Activated CD4-positive, alpha-beta T cell treated with anti-CD3 and anti-CD28 coated beads, Interleukin-2, amount 10 ng/mL, durations not matched to agents 24 days and 14 days (primary cell): ENCODE data around the gene TBX21. TPM values are rescaled to one million over a fixed set of nuclear protein-coding genes. Genes with fewer than 3 reads are reported as not detected.

Experiments
- DNase-seq: peaks from one replicate; pipeline ENCODE4 v3.0.0; 2022
- H3K27ac Mint-ChIP-seq: one replicate; pipeline ENCODE4 v1.8.0; 2022; ENCODE audit warnings: mild to moderate bottlenecking, mixed read lengths
- H3K27me3 Mint-ChIP-seq: one replicate; pipeline ENCODE4 v1.8.0; 2022; ENCODE audit warnings: mixed read lengths
- H3K36me3 Mint-ChIP-seq: one replicate; pipeline ENCODE4 v1.8.0; 2022; ENCODE audit warnings: low read depth, mild to moderate bottlenecking, mixed read lengths
- H3K4me1 Mint-ChIP-seq: one replicate; pipeline ENCODE4 v1.8.0; 2021; ENCODE audit warnings: mixed read lengths
- H3K4me3 Mint-ChIP-seq: one replicate; pipeline ENCODE4 v1.8.0; 2022; ENCODE audit warnings: mild to moderate bottlenecking, moderate library complexity, mixed read lengths
- H3K9me3 Mint-ChIP-seq: one replicate; pipeline ENCODE4 v1.8.0; 2021; ENCODE audit warnings: mixed read lengths
- intact Hi-C: fragments of 100-400 bp; cut with micrococcal nuclease; formaldehyde crosslinking; loops from one replicate; pipeline ENCODE4 v1.15.1; 2023
- total RNA-seq: library from RNA; stranded (reverse); gene quantifications from 2 replicates; pipeline ENCODE4 v1.2.3, GENCODE V29; 2022

Gene TBX21, protein sequence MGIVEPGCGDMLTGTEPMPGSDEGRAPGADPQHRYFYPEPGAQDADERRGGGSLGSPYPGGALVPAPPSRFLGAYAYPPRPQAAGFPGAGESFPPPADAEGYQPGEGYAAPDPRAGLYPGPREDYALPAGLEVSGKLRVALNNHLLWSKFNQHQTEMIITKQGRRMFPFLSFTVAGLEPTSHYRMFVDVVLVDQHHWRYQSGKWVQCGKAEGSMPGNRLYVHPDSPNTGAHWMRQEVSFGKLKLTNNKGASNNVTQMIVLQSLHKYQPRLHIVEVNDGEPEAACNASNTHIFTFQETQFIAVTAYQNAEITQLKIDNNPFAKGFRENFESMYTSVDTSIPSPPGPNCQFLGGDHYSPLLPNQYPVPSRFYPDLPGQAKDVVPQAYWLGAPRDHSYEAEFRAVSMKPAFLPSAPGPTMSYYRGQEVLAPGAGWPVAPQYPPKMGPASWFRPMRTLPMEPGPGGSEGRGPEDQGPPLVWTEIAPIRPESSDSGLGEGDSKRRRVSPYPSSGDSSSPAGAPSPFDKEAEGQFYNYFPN
- 63.0 and 66.4 TPM in 2 replicates for total RNA-seq

DNA sequence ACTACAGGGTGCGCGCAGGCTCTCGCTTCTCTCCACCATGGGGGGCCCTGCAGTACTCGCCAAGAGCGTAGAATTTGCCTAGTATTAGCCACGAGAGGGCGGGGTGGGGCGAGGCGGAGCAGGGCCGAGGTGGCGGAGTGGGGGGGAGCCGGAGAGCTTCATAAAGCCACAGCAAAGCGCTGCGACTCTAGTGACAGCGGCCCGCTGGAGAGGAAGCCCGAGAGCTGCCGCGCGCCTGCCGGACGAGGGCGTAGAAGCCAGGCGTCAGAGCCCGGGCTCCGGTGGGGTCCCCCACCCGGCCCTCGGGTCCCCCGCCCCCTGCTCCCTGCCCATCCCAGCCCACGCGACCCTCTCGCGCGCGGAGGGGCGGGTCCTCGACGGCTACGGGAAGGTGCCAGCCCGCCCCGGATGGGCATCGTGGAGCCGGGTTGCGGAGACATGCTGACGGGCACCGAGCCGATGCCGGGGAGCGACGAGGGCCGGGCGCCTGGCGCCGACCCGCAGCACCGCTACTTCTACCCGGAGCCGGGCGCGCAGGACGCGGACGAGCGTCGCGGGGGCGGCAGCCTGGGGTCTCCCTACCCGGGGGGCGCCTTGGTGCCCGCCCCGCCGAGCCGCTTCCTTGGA is at the start of gene TBX21:
TSS of gene TBX21 (plus strand) at position 190 of the 627 bp plus-strand sequence. CDS start at position 409, 219 bp downstream.
- peak; percentile 96 for DNase-seq
- no peaks in the 10 kb centered on the region for H3K27me3 Mint-ChIP-seq
- peak within 1 kb of the TSS; percentile 93 for H3K27ac Mint-ChIP-seq
- peaks cover 35% of the 10 kb centered on the region for H3K36me3 Mint-ChIP-seq
- intact Hi-C loops, result loop anchor here (1.0 to 5.0 kb wide), 3 partner anchors 12 to 71 kb away; no protein-coding TSS in a partner anchor
- H3K4me1 Mint-ChIP-seq, result peaks cover 69% of the 10 kb centered on the region
- H3K9me3 Mint-ChIP-seq, result no peaks in the 10 kb centered on the region
- peak within 1 kb of the TSS; percentile 94 for H3K4me3 Mint-ChIP-seq

DNA sequence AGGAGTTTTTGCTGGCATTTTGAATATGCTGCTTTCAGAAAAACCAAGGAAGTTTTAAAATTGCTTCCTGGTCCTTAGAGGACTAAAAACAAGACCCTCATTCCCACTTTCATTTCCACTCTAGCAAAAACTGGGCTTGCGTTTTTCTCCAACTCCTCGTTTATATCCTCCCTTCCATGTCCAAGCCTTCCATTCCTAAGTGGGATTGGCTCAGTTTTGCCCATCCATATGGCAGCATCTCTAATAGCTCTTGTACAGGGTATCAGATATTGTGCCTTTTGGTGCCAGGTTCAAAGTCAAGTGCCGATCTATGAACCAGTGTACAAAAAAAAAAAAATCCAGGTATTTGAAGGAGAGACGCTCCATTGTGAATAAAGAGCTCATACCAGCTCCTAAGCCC is 49.0 kb upstream of the TBX21 start:
- Mint-ChIP-seq H3K4me1 (peaks cover 15% of the 10 kb centered on the region), H3K9me3 (no peaks in the 10 kb centered on the region), H3K27ac (peak overlapping the region; percentile 23)

DNA sequence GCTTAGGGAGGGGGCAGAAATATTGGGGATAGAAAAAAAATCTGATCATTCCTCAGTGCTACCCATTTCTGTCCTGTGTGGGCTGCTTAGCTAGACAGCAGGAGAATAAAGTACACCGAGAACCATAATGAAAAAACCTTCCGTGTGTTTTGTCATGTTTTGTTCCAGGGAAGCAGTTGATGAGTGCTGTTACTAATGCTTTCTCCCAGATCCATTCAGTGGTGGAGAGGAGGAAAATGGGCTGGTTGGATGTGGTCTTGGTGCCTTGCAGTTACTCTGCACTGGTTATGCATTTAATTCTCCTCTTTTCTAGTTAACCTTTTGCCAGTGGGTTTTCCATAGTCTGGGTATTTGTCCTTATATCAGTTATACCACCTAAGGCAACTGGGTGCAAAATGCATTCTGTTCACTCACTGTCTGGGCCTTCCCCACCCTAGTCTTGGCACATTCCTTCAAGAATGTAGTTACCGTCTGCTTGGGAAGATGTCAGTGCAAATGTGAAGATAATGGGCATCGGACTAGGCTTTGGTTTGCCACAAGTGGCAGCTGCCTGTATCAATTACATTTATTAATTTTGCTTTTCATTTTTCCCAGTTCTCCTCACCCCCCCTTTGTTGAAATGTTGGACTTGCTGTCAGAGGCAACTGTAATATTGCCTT is 48.4 kb upstream of the TBX21 start:
- no peaks in the 10 kb centered on the region for H3K9me3 Mint-ChIP-seq
- peaks cover 62% of the 10 kb centered on the region for H3K36me3 Mint-ChIP-seq
- no peaks in the 10 kb centered on the region for H3K27me3 Mint-ChIP-seq
- DNase-seq, result no peak
- peaks cover 15% of the 10 kb centered on the region for H3K4me1 Mint-ChIP-seq
- intact Hi-C loops, result no loop called here
- H3K27ac Mint-ChIP-seq, result peak overlapping the region; percentile 50
- H3K4me3 Mint-ChIP-seq, result no peak overlapping the region

More for the DNA sequence above, 49.0 kb upstream of the TBX21 start:
- Mint-ChIP-seq H3K36me3 (peaks cover 67% of the 10 kb centered on the region), H3K27me3 (no peaks in the 10 kb centered on the region), H3K4me3 (no peak overlapping the region)
- no peak for DNase-seq
- intact Hi-C loops, result no loop called here

DNA sequence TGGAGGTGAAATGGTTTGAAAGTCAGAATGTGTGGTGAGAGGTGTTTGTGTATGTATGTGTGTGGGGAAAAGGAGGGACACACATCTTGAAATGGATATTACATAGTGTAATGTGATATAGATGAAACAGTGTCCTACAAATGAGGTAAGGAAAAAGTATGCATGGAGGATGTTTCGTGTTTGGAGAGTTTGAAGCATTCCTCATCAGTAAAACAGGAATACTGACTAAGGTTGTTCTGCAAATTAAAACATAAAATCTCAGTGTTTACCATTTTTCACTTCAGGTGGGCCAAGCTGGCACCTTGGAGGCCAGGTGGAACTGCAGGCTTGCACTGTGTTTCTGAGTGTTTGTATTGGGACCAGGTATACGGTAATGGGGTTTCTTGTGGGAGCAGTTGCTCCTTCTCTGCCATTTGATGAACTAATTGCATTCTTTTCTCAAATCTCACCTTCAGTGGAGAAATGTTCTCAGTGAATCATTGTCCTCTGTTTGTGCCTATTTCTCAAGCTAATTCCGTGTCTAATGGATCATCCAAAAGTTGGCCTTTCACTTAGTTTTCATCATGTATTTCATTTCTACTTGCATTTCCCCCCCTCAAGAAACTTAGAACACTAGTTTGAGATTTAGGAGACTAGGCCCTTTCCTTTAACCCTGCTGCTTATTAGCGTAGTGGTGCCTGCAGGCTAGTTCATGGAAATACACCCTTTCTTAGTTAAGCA is 47.3 kb upstream of the TBX21 start:
- DNase-seq, result no peak
- H3K9me3 Mint-ChIP-seq, result no peaks in the 10 kb centered on the region
- intact Hi-C loops, result no loop called here
- H3K36me3 Mint-ChIP-seq, result peaks cover 51% of the 10 kb centered on the region
- peaks cover 19% of the 10 kb centered on the region for H3K4me1 Mint-ChIP-seq
- no peak overlapping the region for H3K4me3 Mint-ChIP-seq
- peak overlapping the region; percentile 43 for H3K27ac Mint-ChIP-seq
- H3K27me3 Mint-ChIP-seq, result no peaks in the 10 kb centered on the region

DNA sequence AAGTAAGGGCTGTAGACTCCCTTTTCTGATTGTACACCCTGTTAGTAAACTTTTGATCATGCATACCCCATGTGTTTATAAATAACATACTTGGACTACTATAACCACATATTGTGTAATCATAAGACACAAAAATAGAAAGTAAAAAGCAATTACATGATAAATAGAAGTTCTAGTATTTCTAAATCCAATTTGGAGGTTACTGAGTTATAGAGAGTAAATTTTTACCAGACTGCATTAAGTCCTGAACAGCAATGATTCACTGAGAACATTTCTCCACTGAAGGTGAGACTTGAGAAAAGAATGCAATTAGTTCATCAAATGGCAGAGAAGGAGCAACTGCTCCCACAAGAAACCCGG is 46.8 kb upstream of the TBX21 start:
- peaks cover 19% of the 10 kb centered on the region for H3K4me1 Mint-ChIP-seq

DNA sequence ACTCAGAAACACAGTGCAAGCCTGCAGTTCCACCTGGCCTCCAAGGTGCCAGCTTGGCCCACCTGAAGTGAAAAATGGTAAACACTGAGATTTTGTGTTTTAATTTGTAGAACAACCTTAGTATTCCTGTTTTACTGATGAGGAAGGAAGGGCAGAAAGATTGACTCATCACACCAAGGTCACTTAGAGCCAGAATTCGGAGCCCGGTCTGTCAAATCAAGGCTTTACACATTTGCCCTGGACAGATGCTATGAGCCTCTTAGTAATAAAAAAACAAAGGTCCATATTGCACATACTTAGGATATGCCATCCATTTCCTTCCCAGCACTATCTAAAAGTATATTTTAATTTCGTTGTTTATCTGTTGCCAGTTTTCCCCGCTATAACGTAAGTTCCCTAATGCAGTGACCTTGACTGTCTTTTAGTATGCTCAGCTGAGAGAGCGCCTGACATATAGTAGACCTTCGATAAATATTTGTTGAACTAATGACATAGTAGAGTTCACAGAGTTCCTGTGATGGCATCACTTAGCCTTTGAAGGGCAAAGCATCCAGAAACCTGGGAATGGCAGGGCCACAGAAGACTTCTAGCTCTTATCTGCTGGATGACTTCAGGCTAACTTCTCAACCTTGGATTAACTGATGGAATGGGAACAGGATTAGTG is 46.2 kb upstream of the TBX21 start:
- Mint-ChIP-seq H3K27me3 (no peaks in the 10 kb centered on the region), H3K9me3 (no peaks in the 10 kb centered on the region), H3K4me1 (peaks cover 19% of the 10 kb centered on the region), H3K4me3 (no peak overlapping the region), H3K27ac (no peak overlapping the region), H3K36me3 (peaks cover 47% of the 10 kb centered on the region)
- intact Hi-C loops, result no loop called here
- DNase-seq, result no peak

More for the DNA sequence above, 46.8 kb upstream of the TBX21 start:
- H3K9me3 Mint-ChIP-seq, result no peaks in the 10 kb centered on the region
- DNase-seq, result no peak
- intact Hi-C loops, result no loop called here
- no peak overlapping the region for H3K27ac Mint-ChIP-seq
- no peaks in the 10 kb centered on the region for H3K27me3 Mint-ChIP-seq
- H3K4me3 Mint-ChIP-seq, result no peak overlapping the region
- H3K36me3 Mint-ChIP-seq, result peaks cover 49% of the 10 kb centered on the region

DNA sequence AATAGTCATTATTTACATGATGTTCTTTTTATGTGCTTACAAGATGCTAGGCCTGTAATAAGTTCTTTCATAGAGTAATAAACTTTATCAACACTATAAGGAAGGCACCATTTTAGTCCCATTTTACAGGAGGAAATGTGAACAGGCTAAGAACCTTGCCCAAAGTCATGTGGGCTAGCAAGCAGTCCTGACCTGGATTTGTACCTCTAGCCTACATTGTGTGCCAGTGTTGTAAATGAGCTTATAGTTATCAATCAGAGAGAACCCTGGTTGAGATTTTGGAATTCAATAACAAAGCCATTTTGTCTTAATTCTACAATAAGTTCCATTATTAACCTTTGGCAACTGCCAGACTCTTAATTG is 45.7 kb upstream of the TBX21 start:
- H3K4me3 Mint-ChIP-seq, result no peak overlapping the region
- peaks cover 19% of the 10 kb centered on the region for H3K4me1 Mint-ChIP-seq
- intact Hi-C loops, result no loop called here
- no peak for DNase-seq
- H3K27ac Mint-ChIP-seq, result no peak overlapping the region
- no peaks in the 10 kb centered on the region for H3K9me3 Mint-ChIP-seq
- no peaks in the 10 kb centered on the region for H3K27me3 Mint-ChIP-seq
- peaks cover 42% of the 10 kb centered on the region for H3K36me3 Mint-ChIP-seq

DNA sequence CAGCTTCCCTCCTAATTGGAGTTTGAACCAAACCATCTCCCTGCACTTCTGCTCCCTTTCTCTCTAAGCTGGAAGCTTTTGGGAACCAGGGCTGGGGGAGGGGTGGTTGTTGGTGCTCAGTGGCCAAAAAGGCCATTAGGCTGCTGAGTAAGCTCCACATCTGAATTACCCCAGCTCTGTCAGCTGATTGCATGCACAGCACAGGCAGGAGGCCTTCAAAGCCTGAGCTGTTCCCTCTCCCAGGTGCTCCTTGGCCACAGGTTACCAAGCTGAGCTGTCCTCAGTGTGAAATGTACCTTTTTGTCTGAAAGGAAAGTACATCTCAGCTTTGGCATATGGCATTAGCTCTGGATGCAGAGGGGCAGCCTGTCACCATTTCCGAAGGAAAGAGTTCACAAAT is 45.3 kb upstream of the TBX21 start:
- no peak for DNase-seq
- Mint-ChIP-seq H3K4me3 (no peak overlapping the region), H3K27ac (no peak overlapping the region), H3K27me3 (no peaks in the 10 kb centered on the region), H3K36me3 (peaks cover 37% of the 10 kb centered on the region), H3K4me1 (peaks cover 22% of the 10 kb centered on the region), H3K9me3 (no peaks in the 10 kb centered on the region)
- intact Hi-C loops, result no loop called here

DNA sequence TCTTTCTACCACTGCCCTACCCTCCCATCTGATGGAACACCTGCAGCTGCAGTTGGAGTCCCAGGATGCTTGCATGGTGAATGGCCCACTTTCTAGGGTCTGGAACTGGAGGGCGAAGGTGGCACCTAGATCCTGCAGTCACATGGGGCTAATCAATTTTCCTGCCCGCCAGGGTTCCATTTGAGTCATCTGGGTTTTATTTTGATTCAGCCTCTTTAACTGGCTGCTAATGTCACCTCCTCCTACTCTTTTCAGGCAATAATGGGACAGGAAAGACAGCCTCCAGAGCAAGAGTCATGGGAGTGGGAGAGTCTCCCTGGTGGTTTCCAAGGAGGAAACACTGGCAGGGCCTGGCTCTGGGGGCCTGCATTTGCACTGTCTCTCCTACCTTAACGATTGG is 42.9 kb upstream of the TBX21 start:
- Mint-ChIP-seq H3K4me3 (no peak overlapping the region), H3K27me3 (peaks cover 2% of the 10 kb centered on the region), H3K27ac (no peak overlapping the region), H3K4me1 (peaks cover 30% of the 10 kb centered on the region), H3K36me3 (peaks cover 19% of the 10 kb centered on the region), H3K9me3 (no peaks in the 10 kb centered on the region)
- intact Hi-C loops, result no loop called here
- DNase-seq, result no peak

DNA sequence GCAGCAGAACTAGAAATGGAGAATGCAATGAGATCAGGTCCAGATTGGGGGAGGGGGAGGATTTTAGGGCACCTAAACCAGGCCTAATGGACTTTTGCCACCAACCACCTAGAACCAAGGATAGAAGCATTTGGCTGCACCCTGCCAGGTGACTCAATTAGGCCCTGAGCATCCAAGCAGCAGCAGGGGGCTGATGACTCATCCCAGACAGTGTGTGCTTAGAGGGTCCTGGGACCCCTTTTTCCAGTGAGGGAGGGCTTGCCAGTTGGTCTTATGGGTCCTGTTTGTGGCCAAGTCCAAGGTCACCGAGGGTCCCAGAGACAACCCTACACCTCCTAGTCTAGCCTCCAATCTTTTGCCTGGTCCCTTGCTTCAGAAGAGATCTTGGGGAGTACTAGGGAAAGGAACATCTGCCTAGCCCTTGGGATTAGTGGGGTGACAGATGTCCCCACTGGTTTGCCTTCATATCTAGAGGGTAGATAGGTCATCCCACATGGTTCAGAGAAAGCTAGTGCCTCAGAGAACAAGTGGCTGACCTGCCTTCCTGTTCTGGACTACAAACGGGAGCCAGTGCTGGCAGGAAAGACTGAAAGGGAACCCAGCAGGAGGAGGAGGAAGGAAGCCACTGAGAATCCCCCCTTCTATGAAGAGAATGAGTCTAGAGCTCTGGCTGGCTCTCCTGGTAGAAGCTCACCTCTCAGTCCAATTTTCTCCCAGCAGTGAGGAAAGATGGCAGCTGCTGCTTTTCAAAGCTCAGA is 40.7 kb upstream of the TBX21 start:
- Mint-ChIP-seq H3K27me3 (peaks cover 3% of the 10 kb centered on the region), H3K4me1 (peaks cover 34% of the 10 kb centered on the region), H3K4me3 (peak overlapping the region; percentile 93), H3K36me3 (peaks cover 6% of the 10 kb centered on the region), H3K9me3 (no peaks in the 10 kb centered on the region), H3K27ac (no peak overlapping the region)
- intact Hi-C loops, result no loop called here
- DNase-seq, result no peak

DNA sequence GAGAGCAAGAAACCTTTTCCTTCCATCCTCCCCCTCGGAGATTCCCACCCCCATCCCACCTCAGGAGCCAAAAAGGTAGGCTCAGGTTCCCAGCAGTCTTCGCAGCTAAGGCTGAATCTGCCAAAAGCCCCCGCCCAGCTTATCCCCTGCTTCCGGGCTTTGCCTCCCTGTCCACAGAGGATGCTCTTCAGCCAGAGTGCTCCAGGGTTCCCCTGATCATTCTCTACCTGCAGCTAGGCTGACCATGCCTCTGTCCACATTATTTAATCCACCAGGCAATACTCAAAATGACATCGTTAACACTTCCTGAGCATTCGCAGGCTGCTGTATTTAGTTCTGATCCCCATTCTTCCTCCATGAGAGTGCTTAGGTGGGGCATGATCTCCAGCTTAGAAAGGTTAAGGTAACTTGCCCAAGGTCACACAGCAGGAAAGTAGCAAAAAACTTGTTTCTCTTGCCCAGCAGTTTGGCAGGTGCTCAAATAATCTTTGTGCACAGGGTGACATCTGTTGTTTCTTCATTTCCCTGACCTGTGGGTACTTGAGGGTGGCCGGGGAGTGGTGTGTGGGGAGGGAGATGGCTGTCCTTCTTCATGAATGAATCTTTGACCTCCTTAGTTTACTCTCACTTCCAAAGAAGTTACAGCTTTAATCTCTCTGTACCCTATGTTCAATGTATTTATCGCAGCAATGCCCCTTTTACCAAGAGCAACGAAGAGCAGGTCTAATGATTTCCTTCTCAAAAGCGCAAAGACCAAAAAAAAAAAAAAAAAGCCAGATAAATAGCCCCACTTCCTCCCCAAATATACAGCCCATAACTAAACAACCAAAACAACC is 39.9 kb upstream of the TBX21 start:
- Mint-ChIP-seq H3K36me3 (peaks cover 5% of the 10 kb centered on the region), H3K4me1 (peaks cover 34% of the 10 kb centered on the region), H3K9me3 (no peaks in the 10 kb centered on the region), H3K4me3 (peak overlapping the region; percentile 93), H3K27ac (peak overlapping the region; percentile 88), H3K27me3 (peaks cover 3% of the 10 kb centered on the region)
- no peak for DNase-seq
- intact Hi-C loops, result no loop called here
